Measurements from ENCODE around the gene LSM14B. TPM values are rescaled to one million over a fixed set of nuclear protein-coding genes. Genes with fewer than 3 reads are reported as not detected.

LSM14B gene
- total RNA-seq, 3 donors from 2014 or later (not counting 1 experiment from before 2014, with no cell fraction given) = 41.1 to 56.2 (median 47.3) TPM

GRCh38 chr20:62104791-62105345, 17.4 kb upstream of the LSM14B start:
- no peak overlapping the region for H3K27ac Mint-ChIP-seq
- Histone ChIP-seq H3K27ac (ENCODE audit: low read length) (no peak overlapping the region), H3K4me1 (ENCODE audit: control insufficient read depth, insufficient read depth, low read length) (no peaks in the 10 kb centered on the region), H3K36me3 (ENCODE audit: control insufficient read depth, insufficient read depth, low read length) (no peaks in the 10 kb centered on the region), H3K4me3 (ENCODE audit: low read length) (no peak overlapping the region), H3K9me3 (ENCODE audit: control insufficient read depth, insufficient read depth, low read length) (peaks cover 65% of the 10 kb centered on the region), H3K27me3 (ENCODE audit: control insufficient read depth, insufficient read depth, low read length) (peaks cover 4% of the 10 kb centered on the region)
- 67% methylated on average over 7 of the region's 7 CpGs for WGBS (ENCODE audit: insufficient coverage)
- intact Hi-C loops (cut with micrococcal nuclease) = no loop called here
- no peaks in the 10 kb centered on the region for H3K4me1 Mint-ChIP-seq
- ATAC-seq = no peak
- H3K36me3 Mint-ChIP-seq = peaks cover 30% of the 10 kb centered on the region
- no peak overlapping the region for H3K4me3 Mint-ChIP-seq
- H3K9me3 Mint-ChIP-seq = peaks cover 12 to 31% of the 10 kb centered on the region in 2 donors
- no peak for TF ChIP-seq CTCF (IDR thresholded peaks at IDR 0.05)
- peaks cover 6 to 11% of the 10 kb centered on the region in 2 donors for H3K27me3 Mint-ChIP-seq (ENCODE audit: low read depth in 2 of 2)
- no peak for DNase-seq

GRCh38 chr20:62105592-62105991, 16.7 kb upstream of the LSM14B start:
- H3K4me1 Mint-ChIP-seq = no peaks in the 10 kb centered on the region
- Histone ChIP-seq H3K27me3 (ENCODE audit: control insufficient read depth, insufficient read depth, low read length) (peaks cover 4% of the 10 kb centered on the region), H3K9me3 (ENCODE audit: control insufficient read depth, insufficient read depth, low read length) (peaks cover 71% of the 10 kb centered on the region), H3K4me3 (ENCODE audit: low read length) (no peak overlapping the region), H3K4me1 (ENCODE audit: control insufficient read depth, insufficient read depth, low read length) (no peaks in the 10 kb centered on the region), H3K36me3 (ENCODE audit: control insufficient read depth, insufficient read depth, low read length) (no peaks in the 10 kb centered on the region), H3K27ac (ENCODE audit: low read length) (no peak overlapping the region)
- no peak overlapping the region for H3K4me3 Mint-ChIP-seq
- DNase-seq (no peak), ATAC-seq (no peak)
- peaks cover 15 to 34% of the 10 kb centered on the region in 2 donors for H3K9me3 Mint-ChIP-seq
- intact Hi-C loops (cut with micrococcal nuclease) = no loop called here
- H3K36me3 Mint-ChIP-seq = peaks cover 30% of the 10 kb centered on the region
- H3K27ac Mint-ChIP-seq = no peak overlapping the region
- no peak for TF ChIP-seq CTCF (IDR thresholded peaks at IDR 0.05)
- 91% methylated on average over 5 of the region's 5 CpGs for WGBS (ENCODE audit: insufficient coverage)
- H3K27me3 Mint-ChIP-seq (ENCODE audit: low read depth in 2 of 2) = peaks cover 6 to 11% of the 10 kb centered on the region in 2 donors

GRCh38 chr20:62111148-62111547, 11.1 kb upstream of the LSM14B start:
- DNase-seq = no peak
- no peaks in the 10 kb centered on the region for H3K4me1 ChIP-seq (ENCODE audit: control insufficient read depth, insufficient read depth, low read length)
- H3K4me3 Mint-ChIP-seq = no peak overlapping the region
- WGBS (ENCODE audit: insufficient coverage) = 97% methylated on average over 6 of the region's 6 CpGs
- no peak overlapping the region for H3K27ac ChIP-seq (ENCODE audit: low read length)
- peaks cover 38% of the 10 kb centered on the region for H3K36me3 Mint-ChIP-seq
- ATAC-seq = no peak
- intact Hi-C loops (cut with micrococcal nuclease) = no loop called here
- H3K4me3 ChIP-seq (ENCODE audit: low read length) = no peak overlapping the region
- peaks cover 78% of the 10 kb centered on the region for H3K9me3 ChIP-seq (ENCODE audit: control insufficient read depth, insufficient read depth, low read length)
- no peaks in the 10 kb centered on the region for H3K4me1 Mint-ChIP-seq
- H3K27me3 ChIP-seq (ENCODE audit: control insufficient read depth, insufficient read depth, low read length) = peaks cover 18% of the 10 kb centered on the region
- H3K27ac Mint-ChIP-seq = no peak overlapping the region
- peaks cover 11 to 12% of the 10 kb centered on the region in 2 donors for H3K27me3 Mint-ChIP-seq (ENCODE audit: low read depth in 2 of 2)
- no peaks in the 10 kb centered on the region for H3K36me3 ChIP-seq (ENCODE audit: control insufficient read depth, insufficient read depth, low read length)
- H3K9me3 Mint-ChIP-seq = peaks cover 11 to 31% of the 10 kb centered on the region in 2 donors
- TF ChIP-seq CTCF (IDR thresholded peaks at IDR 0.05) = no peak

GRCh38 chr20:62112368-62112767, 9.9 kb upstream of the LSM14B start:
- no peak overlapping the region for H3K27ac ChIP-seq (ENCODE audit: low read length)
- no peak for TF ChIP-seq CTCF (IDR thresholded peaks at IDR 0.05)
- WGBS (ENCODE audit: insufficient coverage) = 92% methylated on average over 6 of the region's 6 CpGs
- Mint-ChIP-seq H3K4me1 (peaks cover 0 to 2% of the 10 kb centered on the region in 2 donors), H3K36me3 (peaks cover 31% of the 10 kb centered on the region), H3K27ac (no peak overlapping the region), H3K9me3 (peaks cover 8 to 24% of the 10 kb centered on the region in 2 donors), H3K4me3 (no peak overlapping the region), H3K27me3 (ENCODE audit: low read depth in 2 of 2) (peaks cover 10 to 11% of the 10 kb centered on the region in 2 donors)
- intact Hi-C loops (cut with micrococcal nuclease) = no loop called here
- H3K9me3 ChIP-seq (ENCODE audit: control insufficient read depth, insufficient read depth, low read length) = peaks cover 74% of the 10 kb centered on the region
- no peaks in the 10 kb centered on the region for H3K36me3 ChIP-seq (ENCODE audit: control insufficient read depth, insufficient read depth, low read length)
- no peak for ATAC-seq
- peaks cover 11% of the 10 kb centered on the region for H3K4me1 ChIP-seq (ENCODE audit: control insufficient read depth, insufficient read depth, low read length)
- no peak overlapping the region for H3K4me3 ChIP-seq (ENCODE audit: low read length)
- no peak for DNase-seq
- H3K27me3 ChIP-seq (ENCODE audit: control insufficient read depth, insufficient read depth, low read length) = peaks cover 18% of the 10 kb centered on the region
